Measurements from ENCODE around the gene TBRG4. TPM values are rescaled to one million over a fixed set of nuclear protein-coding genes. Genes with fewer than 3 reads are reported as not detected.

TBRG4 gene
- polyA plus RNA-seq, 1 donor from 2014 or later, result 52.8 TPM

- no peak overlapping the region for H3K4me3 ChIP-seq (ENCODE audit: low read length)
- H3K27ac ChIP-seq (ENCODE audit: low read length), result no peak overlapping the region
- H2AFZ ChIP-seq (ENCODE audit: low read depth, low read length), result no peak overlapping the region
- TF ChIP-seq CTCF (IDR thresholded peaks at IDR 0.05; ENCODE audit: poor library complexity, severe bottlenecking) (no peak), RAD21 (conservative IDR thresholded peaks at IDR 0.05) (no peak), POLR2AphosphoS5 (IDR thresholded peaks at IDR 0.05) (no peak), SMC3 (conservative IDR thresholded peaks at IDR 0.05; ENCODE audit: poor library complexity) (no peak)
- no peaks in the 10 kb centered on the region for H3K79me2 ChIP-seq (replicated peaks; ENCODE audit: insufficient read depth, low read length)
- H3K9me2 ChIP-seq (ENCODE audit: insufficient read depth, low read length), result no peaks in the 10 kb centered on the region
- no peaks in the 10 kb centered on the region for H4K20me1 ChIP-seq (ENCODE audit: insufficient read depth)
- no peaks in the 10 kb centered on the region for H3K9me3 ChIP-seq (ENCODE audit: low read length)
- H3K9ac ChIP-seq (ENCODE audit: low read length), result no peak overlapping the region
- H3F3A ChIP-seq (ENCODE audit: insufficient read depth, low read length, poor library complexity, severe bottlenecking), result no peaks in the 10 kb centered on the region
- H3K27me3 ChIP-seq (ENCODE audit: insufficient read depth, low read depth, low read length), result no peaks in the 10 kb centered on the region
- no peak overlapping the region for H3K4me2 ChIP-seq (ENCODE audit: low read length)
- H3K36me3 ChIP-seq (ENCODE audit: insufficient read depth, low read length), result no peaks in the 10 kb centered on the region
Observed at GRCh38 chr7:45054442-45054841, 57.1 kb downstream of the TBRG4 start.

GRCh38 chr7:45053941-45054340, 57.6 kb downstream of the TBRG4 start:
- H3K9me2 ChIP-seq (ENCODE audit: insufficient read depth, low read length), result no peaks in the 10 kb centered on the region
- no peak overlapping the region for H3K27ac ChIP-seq (ENCODE audit: low read length)
- no peaks in the 10 kb centered on the region for H4K20me1 ChIP-seq (ENCODE audit: insufficient read depth)
- H3K9me3 ChIP-seq (ENCODE audit: low read length), result no peaks in the 10 kb centered on the region
- H3K4me2 ChIP-seq (ENCODE audit: low read length), result no peak overlapping the region
- H3K27me3 ChIP-seq (ENCODE audit: insufficient read depth, low read depth, low read length), result no peaks in the 10 kb centered on the region
- H3K36me3 ChIP-seq (ENCODE audit: insufficient read depth, low read length), result no peaks in the 10 kb centered on the region
- H3K9ac ChIP-seq (ENCODE audit: low read length), result no peak overlapping the region
- no peak overlapping the region for H3K4me3 ChIP-seq (ENCODE audit: low read length)
- no peaks in the 10 kb centered on the region for H3K79me2 ChIP-seq (replicated peaks; ENCODE audit: insufficient read depth, low read length)
- TF ChIP-seq TAF1 (IDR thresholded peaks at IDR 0.05; ENCODE audit: low read depth), result no peak
- TF ChIP-seq EP300 (conservative IDR thresholded peaks at IDR 0.05; ENCODE audit: poor library complexity, severe bottlenecking), result no peak
- no peak for TF ChIP-seq RAD21 (conservative IDR thresholded peaks at IDR 0.05)
- no peak for TF ChIP-seq POLR2AphosphoS5 (IDR thresholded peaks at IDR 0.05)
- TF ChIP-seq SMC3 (conservative IDR thresholded peaks at IDR 0.05; ENCODE audit: poor library complexity), result no peak
- TF ChIP-seq CTCF (IDR thresholded peaks at IDR 0.05; ENCODE audit: poor library complexity, severe bottlenecking), result no peak
- no peak for TF ChIP-seq REST (IDR thresholded peaks at IDR 0.05; ENCODE audit: borderline replicate concordance)
- TF ChIP-seq EZH2 (IDR thresholded peaks at IDR 0.05; ENCODE audit: borderline replicate concordance, insufficient read depth, low read length, poor library complexity, severe bottlenecking), result no peak
- TF ChIP-seq MXI1 (conservative IDR thresholded peaks at IDR 0.05; ENCODE audit: poor library complexity, severe bottlenecking), result no peak
- H2AFZ ChIP-seq (ENCODE audit: low read depth, low read length), result no peak overlapping the region
- H3F3A ChIP-seq (ENCODE audit: insufficient read depth, low read length, poor library complexity, severe bottlenecking), result no peaks in the 10 kb centered on the region
